Nephron (organoid): ENCODE data around the gene IFT88.
"Not testable (repeated sequence)": the region's sequence is repeated elsewhere in the genome, so short reads cannot be mapped to it uniquely, and the experiment has no call there.

Experiments
- H3K27ac Mint-ChIP-seq, 3 experiments: 2 replicates each; pipeline ENCODE4 v1.8.0; 2020; ENCODE audit warnings: mixed read lengths in 3 of 3, mild to moderate bottlenecking in 2 of 3, moderate library complexity in 1 of 3
- H3K27me3 Mint-ChIP-seq: 2 replicates; pipeline ENCODE4 v1.8.0; 2021; ENCODE audit warnings: low read depth, mild to moderate bottlenecking, moderate library complexity, mixed read lengths
- H3K36me3 Mint-ChIP-seq: 2 replicates; pipeline ENCODE4 v1.8.0; 2020; ENCODE audit warnings: low read depth, mixed read lengths
- H3K4me1 Mint-ChIP-seq: 2 replicates; pipeline ENCODE4 v1.8.0; 2020; ENCODE audit warnings: mixed read lengths
- H3K4me3 Mint-ChIP-seq, 3 experiments: 2 replicates each; pipeline ENCODE4 v1.8.0; 2020; ENCODE audit warnings: mild to moderate bottlenecking in 3 of 3, mixed read lengths in 3 of 3, moderate library complexity in 2 of 3
- H3K9me3 Mint-ChIP-seq: 2 replicates; pipeline ENCODE4 v1.8.0; 2020; ENCODE audit warnings: mixed read lengths
- CTCF ChIP-seq, 3 experiments: fragments of 200-600 bp; sonication (generic); IDR thresholded peaks; one replicate each; pipeline ENCODE4 v1.5.0; 2021; ENCODE audit warnings: antibody characterized with exemption in 3 of 3; ENCODE audit not compliant: unreplicated experiment in 3 of 3

The IFT88 gene

GRCh38 chr13:20667857-20668437 is 101.0 kb downstream of the IFT88 start:
- no peak overlapping the region for H3K4me3 Mint-ChIP-seq
- H3K4me1 Mint-ChIP-seq, result no peaks in the 10 kb centered on the region
- H3K9me3 Mint-ChIP-seq, result no peaks in the 10 kb centered on the region
- peaks cover 30% of the 10 kb centered on the region for H3K36me3 Mint-ChIP-seq
- no peak overlapping the region for H3K27ac Mint-ChIP-seq
- H3K27me3 Mint-ChIP-seq, result no peaks in the 10 kb centered on the region
- TF ChIP-seq CTCF (IDR thresholded peaks at IDR 0.05; ENCODE audit: unreplicated experiment in 3 of 3), result no peak

- TF ChIP-seq CTCF (IDR thresholded peaks at IDR 0.05; ENCODE audit: unreplicated experiment in 3 of 3), result no peak
- Mint-ChIP-seq H3K27me3 (no peaks in the 10 kb centered on the region), H3K9me3 (no peaks in the 10 kb centered on the region), H3K4me1 (no peaks in the 10 kb centered on the region), H3K4me3 (no peak overlapping the region), H3K27ac (no peak overlapping the region), H3K36me3 (peaks cover 25% of the 10 kb centered on the region)
Measured at GRCh38 chr13:20669162-20669561, 102.2 kb downstream of the IFT88 start.

GRCh38 chr13:20671789-20672188 is 104.8 kb downstream of the IFT88 start:
- Mint-ChIP-seq H3K36me3 (peaks cover 30% of the 10 kb centered on the region), H3K27ac (no peak overlapping the region), H3K4me3 (no peak overlapping the region), H3K27me3 (no peaks in the 10 kb centered on the region), H3K4me1 (peaks cover 7% of the 10 kb centered on the region), H3K9me3 (no peaks in the 10 kb centered on the region)
- no peak for TF ChIP-seq CTCF (IDR thresholded peaks at IDR 0.05; ENCODE audit: unreplicated experiment in 3 of 3)

GRCh38 chr13:20672772-20673171 is 105.8 kb downstream of the IFT88 start:
- H3K9me3 Mint-ChIP-seq, result no peaks in the 10 kb centered on the region
- no peak overlapping the region for H3K27ac Mint-ChIP-seq
- no peaks in the 10 kb centered on the region for H3K27me3 Mint-ChIP-seq
- TF ChIP-seq CTCF (IDR thresholded peaks at IDR 0.05; ENCODE audit: unreplicated experiment in 3 of 3), result no peak
- no peak overlapping the region for H3K4me3 Mint-ChIP-seq
- H3K36me3 Mint-ChIP-seq, result peaks cover 35% of the 10 kb centered on the region
- H3K4me1 Mint-ChIP-seq, result peaks cover 7% of the 10 kb centered on the region

GRCh38 chr13:20673715-20674114 is 106.8 kb downstream of the IFT88 start:
- Mint-ChIP-seq H3K4me1 (peaks cover 7% of the 10 kb centered on the region), H3K27ac (peak overlapping the region in 1 of 3 experiments; percentile 23), H3K9me3 (no peaks in the 10 kb centered on the region), H3K27me3 (no peaks in the 10 kb centered on the region), H3K36me3 (peaks cover 35% of the 10 kb centered on the region), H3K4me3 (no peak overlapping the region)
- no peak for TF ChIP-seq CTCF (IDR thresholded peaks at IDR 0.05; ENCODE audit: unreplicated experiment in 3 of 3)

GRCh38 chr13:20676213-20676612 is 109.3 kb downstream of the IFT88 start:
- Mint-ChIP-seq H3K27ac (no peak overlapping the region), H3K4me1 (peaks cover 7% of the 10 kb centered on the region), H3K36me3 (peaks cover 45% of the 10 kb centered on the region), H3K4me3 (no peak overlapping the region), H3K27me3 (no peaks in the 10 kb centered on the region), H3K9me3 (no peaks in the 10 kb centered on the region)
- TF ChIP-seq CTCF (IDR thresholded peaks at IDR 0.05; ENCODE audit: unreplicated experiment in 3 of 3), result no peak

- not testable (repeated sequence) for H3K27me3 Mint-ChIP-seq, H3K27ac Mint-ChIP-seq, H3K4me3 Mint-ChIP-seq, H3K4me1 Mint-ChIP-seq, H3K9me3 Mint-ChIP-seq
- peaks cover 39% of the 10 kb centered on the region for H3K36me3 Mint-ChIP-seq
Measured at GRCh38 chr13:20678606-20679005, 111.6 kb downstream of the IFT88 start.
